K562 (cell line): Measurements from ENCODE around the gene CPA2. TPM values are rescaled to one million over a fixed set of nuclear protein-coding genes. Genes with fewer than 3 reads are reported as not detected.
A peak's percentile ranks its signal among the peaks of the same experiment; 100 is the strongest.

Experiments
- ATF7 ChIP-seq: fragments of 450-650 bp; IDR thresholded peaks from 2 replicates; pipeline ENCODE4 v1.7.1; 2014; ENCODE audit warnings: mild to moderate bottlenecking, moderate library complexity
- CBX2 ChIP-seq: fragments of 200-600 bp; sonication (generic); IDR thresholded peaks from one replicate; pipeline ENCODE4 v1.6.1; 2012; ENCODE audit warnings: mild to moderate bottlenecking, low read length, inconsistent platforms; ENCODE audit not compliant: insufficient read depth, poor library complexity, severe bottlenecking
- CEBPG ChIP-seq, 3 experiments: fragments of 200-800 bp in 1 of 3; sonication (Bioruptor generic) in 1 of 3; sonication (generic) in 1 of 3; formaldehyde crosslinking in 1 of 3; IDR thresholded peaks in 2 of 3; conservative IDR thresholded peaks in 1 of 3; 2 replicates each; pipeline versions ENCODE4 v1.6.1 to v1.8.0; 2016 to 2022; ENCODE audit warnings: missing compliant biosample characterization in 2 of 3, missing genetic modification characterization in 2 of 3, mild to moderate bottlenecking in 1 of 3, missing genetic modification reagents in 1 of 3
- DEAF1 ChIP-seq: fragments of 450-650 bp; formaldehyde crosslinking; IDR thresholded peaks from 2 replicates; pipeline ENCODE4 v1.4.0; 2020; ENCODE audit warnings: mild to moderate bottlenecking, moderate library complexity
- GTF3C2 ChIP-seq: IDR thresholded peaks from 3 replicates; pipeline ENCODE4 v1.6.1; 2011; ENCODE audit warnings: borderline replicate concordance, mild to moderate bottlenecking, moderate library complexity; ENCODE audit not compliant: insufficient read length; ENCODE audit errors: extremely low read depth
- KLF10 ChIP-seq: fragments of 250-450 bp; sonication (Bioruptor Pico); IDR thresholded peaks from 2 replicates; pipeline ENCODE4 v1.6.1; 2021; ENCODE audit warnings: matching md5 sums
- NUFIP1 ChIP-seq: fragments of 450-650 bp; IDR thresholded peaks from 2 replicates; pipeline ENCODE4 v1.6.1; 2018; ENCODE audit not compliant: partially characterized antibody
- SRSF9 ChIP-seq: fragments of 200-400 bp; formaldehyde crosslinking; IDR thresholded peaks from 2 replicates; pipeline ENCODE4 v1.6.1; 2017; ENCODE audit warnings: low read depth, low read length, borderline replicate concordance
- TEAD4 ChIP-seq, 2 experiments: sonication (generic) in 1 of 2; formaldehyde crosslinking in 1 of 2; IDR thresholded peaks; 2 replicates each; pipeline versions ENCODE4 v1.6.1 to v1.8.0; 2012 to 2022; ENCODE audit warnings: borderline replicate concordance in 1 of 2, inconsistent platforms in 1 of 2, low read length in 1 of 2, mild to moderate bottlenecking in 1 of 2, missing genetic modification reagents in 1 of 2
- ZBTB7A ChIP-seq: IDR thresholded peaks from 2 replicates; pipeline ENCODE4 v1.6.1; 2011; ENCODE audit warnings: low read depth, mild to moderate bottlenecking, low read length, moderate library complexity, borderline replicate concordance; ENCODE audit not compliant: control insufficient read depth
- ZNF318 ChIP-seq, 2 experiments: fragments of 450-650 bp; IDR thresholded peaks; 2 replicates each; pipeline ENCODE4 v1.6.1; 2016; ENCODE audit warnings: mild to moderate bottlenecking in 2 of 2, borderline replicate concordance in 1 of 2, low read depth in 1 of 2, moderate library complexity in 1 of 2
- polyA plus RNA-seq, 8 experiments: library from polyadenylated mRNA; depleted of rRNA in 4 of 8; stranded (reverse) in 5 of 8; unstranded in 3 of 8; fragments of >200 nt; fragmentation: Nextera tagmentation in 2 of 8; fragmentation: Illumina TruSeq in 1 of 8; extraction: Ambion mirVana in 2 of 8; extraction: Trizol in 1 of 8; gene quantifications; 2 replicates each; pipeline versions ENCODE4 v1.2.1 to v1.2.3, GENCODE V29; 2011 to 2014; ENCODE audit warnings: inconsistent platforms in 1 of 8, missing spikeins in 1 of 8
- total RNA-seq, 7 experiments: library from RNA; depleted of rRNA in 6 of 7; stranded (reverse); fragments of >200 nt in 6 of 7; fragmentation: Illumina TruSeq in 2 of 7; extraction: Trizol in 2 of 7; gene quantifications; 2 replicates each; pipeline versions ENCODE4 v1.2.1 to v1.2.3, GENCODE V29; 2011 to 2021; ENCODE audit warnings: low replicate concordance in 1 of 7

CPA2 gene
- total and polyA plus RNA-seq, 9 of the 15 experiments (the other 6 are each of a cell fraction or from before 2014, with no cell fraction given): 0.04 to 0.84 (median 0.09) TPM; not detected in 4

GRCh38 chr7:130277763-130278643 lies 11.3 kb downstream of the CPA2 start (continued):
- TF ChIP-seq ZNF318 (IDR thresholded peaks at IDR 0.05; ENCODE audit: borderline replicate concordance in 1 of 2, low read depth in 1 of 2): 0 out of 4 replicates have a peak, but pooled peaks of 1 of the 2 experiments have one; percentile 19
- TF ChIP-seq SRSF9: no peak
- TF ChIP-seq GTF3C2: no peak
- peak; percentile 52; the same call in 1 of the 2 replicates for TF ChIP-seq DEAF1 (CRISPR knock-in tag)
- TF ChIP-seq ZBTB7A: no peak
- no peak for TF ChIP-seq NUFIP1
- peak; percentile 98 for TF ChIP-seq ATF7
- 0 out of 2 replicates have a peak, but pooled peaks have one; percentile 9 for TF ChIP-seq TEAD4 (IDR thresholded peaks at IDR 0.05; ENCODE audit: low read length)
- no peak for TF ChIP-seq TEAD4 (CRISPR knock-in tag; IDR thresholded peaks at IDR 0.05; ENCODE audit: borderline replicate concordance)
- TF ChIP-seq CEBPG (CRISPR knock-in tag; IDR thresholded peaks at IDR 0.05): peak; percentile 53; the same call in 1 of the 2 replicates
- TF ChIP-seq CEBPG (tag; conservative IDR thresholded peaks at IDR 0.05 in 1 of 2, IDR thresholded peaks at IDR 0.05 in 1 of 2): peak; percentile 76 to 88
- TF ChIP-seq CBX2: no peak
- no peak for TF ChIP-seq KLF10
